HCT116 (cell line): Measurements from ENCODE around the gene AGFG2. TPM values are rescaled to one million over a fixed set of nuclear protein-coding genes. Genes with fewer than 3 reads are reported as not detected.

ENCODE experiments used
- ATAC-seq: fragments of 200-7000 bp; cut with Tn5 transposase; 2 replicates; pipeline ENCODE4 v1.9.1; 2020; ENCODE audit warnings: mild to moderate bottlenecking, moderate library complexity
- BruUV-seq: library from RNA; stranded (reverse); fragments of 400-500 nt; replicated peaks from 2 replicates; lab custom pipeline; 2021; lab: Mats Ljungman, UMichigan
- CTCF ChIA-PET: fragments of 300-600 bp; sonication (Branson Sonifier 250); formaldehyde crosslinking; loops from one replicate; lab custom pipeline; 2021; ENCODE audit warnings: antibody characterized with exemption; lab: Charles Lee
- POLR2A ChIA-PET: fragments of 300-600, 350-600 bp; sonication (Branson Sonifier 250); formaldehyde crosslinking; loops from one replicate; lab custom pipeline; 2021; ENCODE audit warnings: antibody characterized with exemption; lab: Charles Lee
- RAD21 ChIA-PET, 2 experiments: fragments of 300-600 bp; sonication (Branson Sonifier 250); formaldehyde crosslinking; loops; one replicate each; lab custom pipeline; 2023; ENCODE audit warnings: low total read pairs in 2 of 2; ENCODE audit not compliant: uncharacterized antibody in 2 of 2, unreplicated experiment in 2 of 2, low non-redundant PET in 1 of 2; lab: Charles Lee
- DNase-seq: peaks from one replicate; pipeline ENCODE4 v3.0.0-alpha.2; 2010; ENCODE audit warnings: low read depth, low spot score
- H2AFZ ChIP-seq: fragments of 200-600 bp; shearing (Covaris generic), sonication (generic); 2 replicates; pipeline ENCODE4 v1.6.1; 2017; ENCODE audit warnings: low read depth, mixed run types, mixed read lengths, antibody characterized with exemption, low read length; ENCODE audit not compliant: poor library complexity, severe bottlenecking
- H3K27ac ChIP-seq: 2 replicates; pipeline ENCODE4 v1.5.1; 2012; ENCODE audit warnings: low read depth, low read length
- H3K27me3 ChIP-seq: fragments of 200-600 bp; sonication (generic); 2 replicates; pipeline ENCODE4 v1.6.1; 2016; ENCODE audit warnings: mixed run types, low read length, mixed read lengths; ENCODE audit not compliant: insufficient read depth
- H3K36me3 ChIP-seq, 2 experiments: fragments of 200-500 bp in 1 of 2; fragments of 200-600 bp in 1 of 2; sonication (Bioruptor generic) in 1 of 2; sonication (generic) in 1 of 2; 2 replicates each; pipeline versions ENCODE4 v1.5.1 to v1.6.1; 2014 to 2016; ENCODE audit warnings: low read length in 2 of 2, inconsistent platforms in 1 of 2, mixed read lengths in 1 of 2, mixed run types in 1 of 2; ENCODE audit not compliant: insufficient read depth in 2 of 2, control insufficient read depth in 1 of 2
- H3K4me1 ChIP-seq, 2 experiments: fragments of 200-600 bp in 1 of 2; sonication (generic) in 1 of 2; 2 replicates each; pipeline versions ENCODE4 v1.5.1 to v1.6.1; 2012 to 2017; ENCODE audit warnings: low read length in 2 of 2, inconsistent platforms in 1 of 2, mild to moderate bottlenecking in 1 of 2, mixed read lengths in 1 of 2, mixed run types in 1 of 2, moderate library complexity in 1 of 2; ENCODE audit not compliant: insufficient read depth in 2 of 2, control insufficient read depth in 1 of 2
- H3K4me2 ChIP-seq: fragments of 200-600 bp; sonication (generic); 2 replicates; pipeline ENCODE4 v1.6.1; 2017; ENCODE audit warnings: mixed run types, low read length, mixed read lengths
- H3K4me3 ChIP-seq, 2 experiments: fragments of 200-600 bp in 1 of 2; sonication (generic) in 1 of 2; replicated peaks in 1 of 2; 2 replicates each; pipeline ENCODE4 v1.5.1; 2011 to 2016; ENCODE audit warnings: low read length in 2 of 2, control low read depth in 1 of 2, low read depth in 1 of 2, mild to moderate bottlenecking in 1 of 2, mixed read lengths in 1 of 2, mixed run types in 1 of 2
- H3K79me2 ChIP-seq: fragments of 200-600 bp; sonication (generic); 2 replicates; pipeline ENCODE4 v1.6.1; 2017; ENCODE audit warnings: mild to moderate bottlenecking, mixed run types, low read length, moderate library complexity, mixed read lengths; ENCODE audit not compliant: insufficient read depth
- H3K9ac ChIP-seq: fragments of 200-600 bp; sonication (generic); 2 replicates; pipeline ENCODE4 v1.6.1; 2016; ENCODE audit warnings: low read length, mixed read lengths
- H3K9me2 ChIP-seq: fragments of 200-600 bp; sonication (generic), shearing (Covaris generic); 2 replicates; pipeline ENCODE4 v1.6.1; 2017; ENCODE audit warnings: mixed run types, mild to moderate bottlenecking, moderate library complexity; ENCODE audit not compliant: insufficient read depth
- H3K9me3 ChIP-seq, 2 experiments: fragments of 200-500 bp in 1 of 2; fragments of 200-600 bp in 1 of 2; sonication (Bioruptor generic) in 1 of 2; sonication (generic) in 1 of 2; 2 replicates each; pipeline ENCODE4 v1.6.1; 2014 to 2017; ENCODE audit warnings: low read length in 2 of 2, mixed read lengths in 2 of 2, inconsistent platforms in 1 of 2, low read depth in 1 of 2, mild to moderate bottlenecking in 1 of 2, mixed run types in 1 of 2, moderate library complexity in 1 of 2; ENCODE audit not compliant: control insufficient read depth in 1 of 2, insufficient read depth in 1 of 2
- H4K20me1 ChIP-seq: fragments of 200-600 bp; sonication (generic), shearing (Covaris generic); 2 replicates; pipeline ENCODE4 v1.6.1; 2017; ENCODE audit warnings: mixed run types, mild to moderate bottlenecking, moderate library complexity; ENCODE audit not compliant: insufficient read depth
- CBX3 ChIP-seq: IDR thresholded peaks from 2 replicates; pipeline ENCODE4 v1.6.1; 2012; ENCODE audit warnings: low read depth
- EZH2 ChIP-seq: fragments of 200-600 bp; sonication (generic); IDR thresholded peaks from 2 replicates; pipeline ENCODE4 v1.6.1; 2017; ENCODE audit warnings: antibody characterized with exemption, mixed run types
- RAD21 ChIP-seq: IDR thresholded peaks from 2 replicates; pipeline ENCODE4 v1.6.1; 2012; ENCODE audit warnings: low read depth, mild to moderate bottlenecking
- SIN3A ChIP-seq: IDR thresholded peaks from 2 replicates; pipeline ENCODE4 v1.6.1; 2012; ENCODE audit warnings: low read depth
- SP1 ChIP-seq: IDR thresholded peaks from 2 replicates; pipeline ENCODE4 v1.6.1; 2012; ENCODE audit warnings: low read depth
- TCF7L2 ChIP-seq: IDR thresholded peaks from 2 replicates; pipeline ENCODE4 v1.7.0; 2011; ENCODE audit warnings: borderline replicate concordance, inconsistent platforms; ENCODE audit not compliant: insufficient read depth, insufficient read length; ENCODE audit errors: extremely low read depth
- intact Hi-C: fragments of 100-400 bp; cut with micrococcal nuclease; formaldehyde crosslinking; loops from 2 replicates; pipeline ENCODE4 v1.10.0; 2022
- total RNA-seq: library from RNA; stranded (reverse); gene quantifications from one replicate; pipeline ENCODE4 v1.2.1, GENCODE V29; 2021; ENCODE audit not compliant: unreplicated experiment

AGFG2 gene
- total RNA-seq, 1 experiment from 2014 or later, result 14.0 TPM

- ChIA-PET POLR2A (interaction anchor here (1.6 kb wide), 1 partner anchor 14 kb away, joined by 7 read pairs; the partner anchor contains the start of genes FBXO24 and LRCH4), CTCF (interaction anchor here (1.2 kb wide), 1 partner anchor 14 kb away, joined by 5 read pairs; the partner anchor contains the start of genes FBXO24 and LRCH4), RAD21 (no interaction called here)
- no peaks in the 10 kb centered on the region for H3K27me3 ChIP-seq
- H3K79me2 ChIP-seq, result no peaks in the 10 kb centered on the region
- H3K4me1 ChIP-seq, result peaks cover 17 to 49% of the 10 kb centered on the region in 2 experiments
- DNase-seq (no peak), ATAC-seq (no peak)
- TF ChIP-seq CBX3, result no peak
- peak overlapping the region; percentile 10; the same call in 1 of the 2 replicates for H3K27ac ChIP-seq
- no TSS peak for BruUV-seq
- H3K4me2 ChIP-seq, result peak overlapping the region; percentile 40
- intact Hi-C loops, result no loop called here
- no peaks in the 10 kb centered on the region for H3K9me2 ChIP-seq
- H3K9me3 ChIP-seq, result no peaks in the 10 kb centered on the region
- peaks cover 0 to 2% of the 10 kb centered on the region in 2 experiments; a peak in 1 of 4 replicates for H3K36me3 ChIP-seq
- H3K9ac ChIP-seq, result no peak overlapping the region
- no peak overlapping the region for H3K4me3 ChIP-seq
- no peaks in the 10 kb centered on the region for H4K20me1 ChIP-seq
- H2AFZ ChIP-seq, result no peak overlapping the region
These were observed 32.8 kb downstream of the AGFG2 start for GRCh38 chr7:100571829-100572116.

- Histone ChIP-seq H2AFZ (no peak overlapping the region), H3K9me2 (no peaks in the 10 kb centered on the region), H3K79me2 (no peaks in the 10 kb centered on the region), H3K9ac (no peak overlapping the region), H3K27ac (peak overlapping the region; percentile 10; the same call in 1 of the 2 replicates), H3K4me1 (peaks cover 17 to 48% of the 10 kb centered on the region in 2 experiments), H3K27me3 (no peaks in the 10 kb centered on the region), H3K9me3 (no peaks in the 10 kb centered on the region), H3K4me3 (no peak overlapping the region), H3K4me2 (peak overlapping the region; percentile 40), H4K20me1 (no peaks in the 10 kb centered on the region), H3K36me3 (peaks cover 0 to 2% of the 10 kb centered on the region in 2 experiments; a peak in 1 of 4 replicates)
- ChIA-PET CTCF (interaction anchor here (1.0 kb wide), 1 partner anchor 12 kb away, joined by 5 read pairs; no protein-coding TSS in a partner anchor), RAD21 (no interaction called here), POLR2A (no interaction called here)
- DNase-seq (no peak), ATAC-seq (no peak)
- TF ChIP-seq SP1 (no peak), SIN3A (no peak), TCF7L2 (no peak), EZH2 (no peak), RAD21 (no peak)
- intact Hi-C loops, result no loop called here
- no TSS peak for BruUV-seq
These were observed 33.4 kb downstream of the AGFG2 start for GRCh38 chr7:100572281-100572948.
